NCI-H345 (cell line): Measurements from ENCODE around the gene AMER3.

Experiments
- DNase-seq: peaks from one replicate; lab custom pipeline; 2025; lab: John Stamatoyannopoulos, UW

AMER3 gene

GRCh38 chr2:130786076-130786475, 30.7 kb downstream of the AMER3 start:
- no peak for DNase-seq

DNA sequence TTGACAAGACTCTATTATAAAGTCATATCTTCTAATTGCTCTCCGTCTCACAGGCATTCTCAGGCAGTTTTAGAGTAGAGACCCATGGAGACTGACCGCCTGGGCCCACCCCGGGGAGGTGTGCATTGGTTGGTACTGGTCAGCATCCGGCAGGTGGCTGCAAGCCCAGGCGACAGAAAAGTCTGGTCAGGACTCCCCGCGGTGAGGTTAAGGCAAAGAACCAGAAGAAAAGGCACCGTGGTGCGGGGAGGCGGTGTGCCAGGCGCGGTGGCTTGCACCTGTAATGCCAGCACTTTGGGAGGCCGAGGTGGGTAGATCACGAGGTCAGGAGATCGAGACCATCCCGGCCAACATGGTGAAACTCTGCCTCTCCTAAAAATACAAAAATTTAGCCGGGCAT, 32.5 kb downstream of the AMER3 start:
- no peak for DNase-seq

- DNase-seq, result no peak
These were observed 35.0 kb downstream of the AMER3 start for GRCh38 chr2:130790312-130790711.

- no peak for DNase-seq
These were observed 35.7 kb downstream of the AMER3 start for GRCh38 chr2:130790804-130791616.

- no peak for DNase-seq
These were observed 36.2 kb downstream of the AMER3 start for GRCh38 chr2:130791617-130791939.

- DNase-seq, result no peak
These were observed 40.1 kb downstream of the AMER3 start for GRCh38 chr2:130795431-130795830.

DNA sequence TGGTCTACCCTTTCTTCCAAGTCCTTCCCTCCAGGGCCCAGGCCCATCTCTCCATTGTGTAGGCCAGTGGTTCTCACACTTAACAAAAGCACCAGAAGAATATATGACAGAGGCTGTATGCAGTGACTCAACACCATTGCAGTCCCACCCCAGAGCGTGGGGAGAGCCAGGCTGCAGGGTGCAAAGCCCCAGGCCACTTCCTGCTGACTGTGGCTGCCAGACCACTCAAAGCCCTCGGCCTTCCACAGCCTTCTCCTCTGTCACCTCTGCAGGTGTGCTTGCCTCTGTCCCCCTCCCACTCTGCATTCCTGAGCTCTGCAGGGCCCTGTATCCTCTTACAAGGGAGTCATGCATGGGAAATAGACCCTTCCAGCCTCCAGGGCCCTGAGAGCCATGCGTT, 41.0 kb downstream of the AMER3 start:
- no peak for DNase-seq

GRCh38 chr2:130797493-130798435, 42.4 kb downstream of the AMER3 start:
- DNase-seq, result peak; percentile 93

DNA sequence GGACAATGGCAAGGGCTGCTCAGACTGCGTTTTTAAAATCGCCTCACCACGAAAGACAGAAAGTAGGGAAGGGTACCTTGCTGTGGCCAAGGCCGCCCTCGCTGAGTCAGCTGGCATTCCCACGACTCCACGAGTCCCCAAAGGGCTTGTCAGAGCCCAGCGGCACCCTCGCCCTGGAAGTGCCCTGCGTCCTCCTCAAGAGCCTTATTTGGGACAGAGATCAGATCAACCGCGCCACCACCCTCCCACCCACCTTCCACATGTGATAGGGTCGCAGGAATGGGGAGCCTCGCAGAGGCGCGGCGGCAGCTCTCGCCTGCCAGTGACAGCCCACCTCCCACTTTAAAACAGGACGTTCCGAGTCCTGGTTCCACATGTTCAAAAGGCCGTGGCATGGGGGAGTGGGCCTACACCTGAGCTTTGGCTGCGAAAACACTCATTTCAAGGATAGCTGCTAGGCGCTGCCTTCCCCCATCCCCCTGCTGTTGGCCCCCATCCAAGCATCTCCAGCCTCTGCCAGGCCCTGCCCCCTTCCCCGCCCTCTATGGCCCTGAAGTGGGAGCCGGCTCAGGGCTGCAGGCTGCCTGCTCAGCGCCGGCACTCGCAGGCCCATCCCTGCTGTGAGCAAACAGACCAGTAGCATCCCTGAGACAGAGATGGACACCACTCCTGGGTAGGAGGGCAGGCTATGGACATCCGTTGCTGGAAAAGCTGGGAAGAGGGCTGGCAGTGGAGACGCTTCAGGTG, 43.3 kb downstream of the AMER3 start:
- peak; percentile 82 for DNase-seq

DNA sequence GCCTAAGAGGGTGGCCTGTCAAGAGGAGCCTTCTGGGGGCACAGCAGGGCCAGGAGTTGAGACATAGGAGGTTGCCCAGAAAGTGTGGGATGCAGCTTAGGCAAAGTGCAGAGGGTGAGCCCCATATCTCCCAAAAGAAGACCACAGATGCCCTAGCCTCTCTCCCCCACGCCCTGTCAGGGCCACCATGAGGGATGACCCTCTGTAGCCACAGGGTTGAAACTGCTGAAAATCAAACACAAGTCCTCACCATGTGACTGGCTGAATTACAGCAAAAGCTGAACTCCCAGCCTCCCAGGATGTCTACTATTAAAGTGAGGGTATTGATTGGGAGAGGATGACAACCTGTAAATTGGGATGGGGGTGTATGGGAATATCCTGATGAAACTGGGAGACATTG, 44.0 kb downstream of the AMER3 start:
- no peak for DNase-seq

DNA sequence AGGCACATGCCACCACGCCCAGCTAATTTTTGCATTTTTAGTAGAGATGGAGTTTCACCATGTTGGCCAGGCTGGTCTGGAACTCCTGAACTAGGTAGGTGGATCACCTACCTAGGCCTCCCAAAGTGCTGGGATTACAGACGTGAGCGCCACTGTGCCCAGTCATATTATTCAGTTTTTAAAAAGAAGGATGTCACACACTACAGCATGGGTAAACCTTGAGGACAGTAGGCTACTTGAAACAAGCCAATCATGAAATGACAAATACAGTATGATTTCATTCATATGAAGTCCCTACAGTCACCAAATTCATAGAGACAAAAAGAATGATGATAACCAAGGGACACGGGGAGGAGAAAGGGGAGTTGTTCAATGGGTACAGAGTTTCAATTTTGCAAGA, 50.3 kb downstream of the AMER3 start:
- DNase-seq, result no peak

DNA sequence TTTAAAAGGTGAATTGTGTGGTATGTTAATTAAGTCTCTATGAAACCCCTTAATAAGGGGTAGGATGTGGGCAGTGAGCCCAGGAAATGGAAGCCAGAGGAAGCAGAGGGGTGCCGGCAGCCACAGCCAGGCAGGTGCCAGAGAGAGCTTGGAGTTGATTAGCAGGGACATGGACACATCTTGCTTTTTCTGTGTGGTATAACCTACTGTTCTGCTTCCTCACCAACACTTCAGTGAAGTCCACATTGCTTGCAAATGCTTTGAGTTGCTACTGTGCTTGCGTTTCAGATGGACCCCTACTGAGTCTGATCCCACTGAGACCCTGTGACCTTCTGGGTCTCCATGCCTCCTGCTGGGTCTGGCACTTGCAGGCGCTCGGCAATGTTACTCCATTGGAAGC, 51.0 kb downstream of the AMER3 start:
- peak; percentile 20 for DNase-seq

GRCh38 chr2:130807659-130808385, 52.5 kb downstream of the AMER3 start:
- DNase-seq, result peak; percentile 72

DNA sequence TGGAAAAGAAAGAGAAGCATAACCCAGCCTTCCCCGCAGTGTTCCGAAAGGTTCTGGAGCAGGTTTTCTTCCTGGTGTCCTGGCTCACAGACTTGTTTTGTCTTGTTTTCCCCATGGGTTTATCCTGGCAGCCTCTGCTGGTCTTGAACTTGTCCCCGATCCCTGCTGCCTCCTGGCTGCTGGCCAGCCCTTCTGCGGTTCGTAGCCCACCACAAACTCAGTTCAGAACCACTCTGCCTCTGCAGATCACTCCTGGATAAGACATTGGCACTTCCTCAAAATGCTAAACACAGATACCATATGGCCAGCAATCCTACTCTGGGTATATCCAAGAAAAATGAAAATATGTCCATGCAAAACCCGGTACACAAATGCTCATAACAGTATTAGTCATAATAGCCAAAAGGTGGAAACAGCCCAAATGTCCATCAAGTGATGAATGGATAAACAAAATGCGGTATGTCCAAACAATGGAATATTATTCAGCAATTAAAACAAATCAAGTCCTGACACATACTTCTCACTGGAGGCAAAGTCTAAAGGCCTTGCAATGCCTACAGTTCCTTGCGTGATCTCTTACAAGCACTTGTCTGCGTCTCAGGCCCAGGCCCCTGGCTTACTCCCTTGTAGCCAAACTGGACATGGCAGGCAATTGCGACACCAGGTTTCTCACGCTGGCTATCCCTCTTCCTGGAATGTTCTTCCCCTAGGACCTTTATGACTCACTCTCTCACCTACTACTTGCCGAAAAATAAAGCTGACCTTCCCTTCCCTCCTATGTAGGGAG, 53.3 kb downstream of the AMER3 start:
- no peak for DNase-seq

DNA sequence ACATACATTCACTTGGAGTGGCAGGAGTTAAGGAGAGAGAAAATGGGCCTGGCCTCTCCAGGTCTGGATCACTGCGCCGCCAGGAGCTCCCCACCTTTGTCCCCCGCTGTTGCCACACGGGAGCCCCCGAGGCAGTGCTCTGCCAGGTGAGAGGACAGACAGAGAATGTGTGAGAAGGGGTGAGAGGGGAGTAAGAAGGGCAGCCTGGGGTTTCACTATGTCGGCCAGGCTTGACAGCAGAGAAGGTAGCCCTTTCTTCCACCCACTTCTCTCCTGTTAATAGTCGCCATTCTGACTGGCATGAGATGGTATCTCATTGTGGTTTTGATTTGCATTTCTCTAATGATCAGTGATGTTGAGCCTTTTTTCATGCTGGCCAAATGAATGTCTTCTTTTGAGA, 55.1 kb downstream of the AMER3 start:
- no peak for DNase-seq

DNA sequence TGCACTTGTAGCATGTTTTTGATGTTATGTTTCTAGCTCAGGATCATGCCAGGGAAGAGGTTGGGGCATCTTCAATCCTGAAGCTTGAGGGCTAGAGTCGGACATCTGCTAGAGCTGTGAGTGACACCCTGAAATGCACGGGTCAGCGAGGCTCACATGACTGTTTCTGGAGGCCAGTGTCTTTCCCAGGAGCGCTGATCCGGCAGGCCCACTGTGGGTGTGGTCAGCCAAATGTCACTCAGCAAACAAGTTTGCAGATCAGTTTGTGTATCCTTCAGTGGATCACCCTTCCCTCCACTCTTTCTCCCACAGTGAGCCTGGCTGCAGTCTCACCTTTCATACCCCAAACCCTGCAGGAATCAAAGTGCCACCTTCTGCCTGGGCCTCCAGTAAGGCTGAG, 58.4 kb downstream of the AMER3 start:
- no peak for DNase-seq

DNA sequence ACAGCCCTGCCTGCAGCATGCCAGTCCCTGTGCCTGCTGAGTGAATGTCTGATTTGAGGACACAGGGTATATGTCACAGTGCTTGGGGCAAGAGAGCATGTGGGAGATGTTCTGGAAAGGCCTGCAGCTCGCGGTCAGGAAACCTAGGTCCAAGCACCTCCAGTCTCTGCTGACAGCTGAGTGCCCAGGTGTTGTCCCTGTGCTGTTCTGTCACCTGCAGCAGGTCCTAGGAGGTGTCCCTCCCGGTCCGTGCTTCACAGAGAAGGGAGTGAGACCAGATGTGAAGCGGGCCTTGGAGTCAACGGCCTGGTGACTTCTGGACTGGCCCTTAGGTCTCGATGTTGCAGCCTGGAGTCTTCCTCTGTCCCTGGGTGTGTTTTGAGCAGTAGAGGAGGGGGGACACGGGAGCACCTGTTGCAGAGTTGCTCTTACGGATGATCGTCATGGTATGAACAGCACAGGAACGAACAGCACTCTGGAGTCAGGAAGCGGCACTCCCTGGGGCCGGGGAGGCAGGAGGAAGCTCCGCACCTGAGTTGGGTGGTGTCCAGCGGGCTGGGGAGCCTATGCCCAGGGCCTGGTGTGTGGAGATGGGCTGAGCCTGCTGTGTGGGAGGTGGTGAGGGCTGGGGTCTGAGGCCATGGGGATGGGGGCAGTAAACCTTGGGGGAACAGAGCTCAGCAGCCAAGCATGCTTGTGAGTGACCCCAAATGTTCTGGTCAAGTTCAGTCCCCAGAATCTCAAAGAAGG, 59.8 kb downstream of the AMER3 start:
- no peak for DNase-seq
